ENCODE data around the gene SH2D2A.

SH2D2A gene

DNA sequence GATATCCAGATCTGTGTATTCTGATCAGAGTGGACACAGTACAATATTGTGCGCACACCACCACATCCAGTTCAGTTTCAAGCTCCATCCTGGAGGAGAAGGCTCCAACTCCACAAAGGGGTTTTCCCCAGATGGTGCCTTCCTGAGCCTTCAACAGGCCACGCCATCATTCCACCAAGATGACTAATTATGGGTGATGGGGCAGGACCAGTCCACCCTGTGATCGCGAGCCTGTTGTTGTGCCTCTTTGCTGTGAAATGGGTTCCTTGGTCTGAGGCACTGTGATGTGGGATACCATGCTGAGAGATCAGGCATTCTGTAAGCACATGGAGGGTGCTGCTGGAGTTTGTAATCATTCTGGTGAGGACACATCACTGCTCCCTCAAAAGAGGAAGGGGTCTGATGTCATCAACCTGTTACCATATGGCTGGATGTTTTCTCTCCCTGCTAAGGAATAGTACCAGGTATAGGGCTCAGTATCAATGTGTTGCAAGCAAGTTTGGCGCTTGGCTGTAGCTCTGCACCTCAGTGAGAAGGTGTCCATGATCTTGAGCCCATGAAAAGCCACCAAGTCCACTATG is 6.7 kb upstream of the SH2D2A start:
- TF ChIP-seq GATA3 (IDR thresholded peaks at IDR 0.05; ENCODE audit: low read depth, low read length) (no peak), GATA2 (IDR thresholded peaks at IDR 0.05; ENCODE audit: low read depth, low read length) (no peak)

DNA sequence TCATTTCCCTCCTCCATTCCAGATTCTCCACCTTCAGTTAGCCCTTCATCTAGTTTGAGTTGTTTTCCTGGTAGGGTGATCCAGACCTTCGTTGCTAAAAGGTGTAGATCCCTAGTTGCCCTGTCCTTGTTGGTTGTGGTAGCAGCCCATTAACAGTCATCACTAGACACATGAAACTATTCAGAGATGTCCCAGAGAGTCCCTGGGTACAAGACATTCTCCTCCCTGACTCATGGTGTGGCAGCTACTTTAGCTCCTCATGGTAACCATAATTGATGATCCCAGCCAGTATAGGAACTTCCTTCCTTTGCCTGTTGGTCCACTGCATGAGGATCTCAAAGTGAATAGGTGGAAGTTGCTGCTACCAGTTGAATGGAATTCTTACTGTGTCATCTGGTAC is 6.0 kb upstream of the SH2D2A start:
- TF ChIP-seq GATA2 (IDR thresholded peaks at IDR 0.05; ENCODE audit: low read depth, low read length) (no peak), GATA3 (IDR thresholded peaks at IDR 0.05; ENCODE audit: low read depth, low read length) (no peak)

DNA sequence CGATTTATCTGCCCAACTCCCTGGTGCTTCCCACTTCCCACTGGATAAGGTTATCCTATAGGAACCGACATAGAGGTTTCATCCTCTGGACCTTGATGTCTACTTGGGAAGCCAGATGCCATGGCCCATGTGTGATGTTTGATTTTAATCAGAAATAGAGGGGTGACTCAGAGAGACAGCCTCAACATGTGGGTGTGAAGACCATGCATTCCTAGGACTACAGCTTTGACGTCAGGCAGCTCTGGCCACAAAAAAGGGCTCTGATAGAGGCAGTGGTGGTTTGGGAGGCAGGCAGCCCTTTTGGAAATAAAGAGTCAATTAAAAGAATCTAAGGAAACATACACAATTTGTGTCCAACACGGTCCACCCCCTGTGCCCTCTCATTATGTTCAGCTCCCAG is 5.2 kb upstream of the SH2D2A start:
- TF ChIP-seq GATA2 (IDR thresholded peaks at IDR 0.05; ENCODE audit: low read depth, low read length): no peak
- no peak for TF ChIP-seq GATA3 (IDR thresholded peaks at IDR 0.05; ENCODE audit: low read depth, low read length)

DNA sequence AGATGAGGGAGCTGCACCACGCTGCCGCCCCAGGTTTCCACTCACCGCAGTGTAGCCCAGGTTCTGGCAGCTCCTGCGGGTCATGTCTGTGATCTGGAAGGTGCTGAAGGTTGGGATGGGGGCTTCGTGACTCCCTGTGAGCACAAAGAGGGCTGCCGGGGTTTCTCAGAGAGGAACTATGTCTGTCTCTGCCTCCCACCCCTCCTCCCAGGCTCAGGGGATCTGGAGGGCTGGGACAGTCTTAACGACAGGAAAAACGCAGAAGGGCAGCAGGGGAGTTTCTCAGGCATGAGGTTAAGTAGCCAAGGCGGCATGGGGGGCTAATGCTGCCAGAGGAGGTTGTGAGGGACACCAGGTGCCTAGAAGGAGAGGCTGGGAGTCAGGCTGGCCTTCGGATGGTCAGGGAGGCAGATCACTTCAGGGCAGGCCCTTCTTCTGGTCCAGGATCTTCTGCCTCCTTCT is 656 bp downstream of the SH2D2A start:
- TF ChIP-seq GATA3 (IDR thresholded peaks at IDR 0.05; ENCODE audit: low read depth, low read length): no peak
- TF ChIP-seq GATA2 (IDR thresholded peaks at IDR 0.05; ENCODE audit: low read depth, low read length): no peak

DNA sequence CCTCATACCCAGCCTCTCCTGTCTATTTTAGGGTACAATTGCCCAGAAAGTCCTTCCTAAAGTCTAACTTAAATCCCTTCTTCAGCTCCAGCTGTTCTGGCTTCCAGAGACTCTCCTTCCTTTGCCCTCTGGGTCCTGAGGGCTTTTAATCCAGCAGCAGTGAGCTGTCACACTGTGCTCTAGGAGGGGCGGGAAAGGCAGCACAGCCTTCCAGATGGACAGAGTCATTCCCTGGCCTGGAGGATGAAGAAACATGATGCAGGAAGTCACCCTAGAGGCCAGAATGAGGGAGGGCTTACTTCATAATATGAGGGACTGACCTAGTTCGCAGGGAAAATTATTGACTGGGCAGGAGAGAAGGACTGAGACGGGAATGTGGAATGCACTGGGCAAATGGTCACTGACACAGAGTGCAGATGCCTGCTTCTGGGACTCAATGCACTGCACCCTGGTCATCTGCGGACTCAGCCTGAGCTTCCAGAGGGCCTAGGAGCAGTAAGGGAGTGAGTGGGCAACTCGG is 1.3 kb downstream of the SH2D2A start:
- TF ChIP-seq GATA3 (IDR thresholded peaks at IDR 0.05; ENCODE audit: low read depth, low read length) (no peak), GATA2 (IDR thresholded peaks at IDR 0.05; ENCODE audit: low read depth, low read length) (no peak)

DNA sequence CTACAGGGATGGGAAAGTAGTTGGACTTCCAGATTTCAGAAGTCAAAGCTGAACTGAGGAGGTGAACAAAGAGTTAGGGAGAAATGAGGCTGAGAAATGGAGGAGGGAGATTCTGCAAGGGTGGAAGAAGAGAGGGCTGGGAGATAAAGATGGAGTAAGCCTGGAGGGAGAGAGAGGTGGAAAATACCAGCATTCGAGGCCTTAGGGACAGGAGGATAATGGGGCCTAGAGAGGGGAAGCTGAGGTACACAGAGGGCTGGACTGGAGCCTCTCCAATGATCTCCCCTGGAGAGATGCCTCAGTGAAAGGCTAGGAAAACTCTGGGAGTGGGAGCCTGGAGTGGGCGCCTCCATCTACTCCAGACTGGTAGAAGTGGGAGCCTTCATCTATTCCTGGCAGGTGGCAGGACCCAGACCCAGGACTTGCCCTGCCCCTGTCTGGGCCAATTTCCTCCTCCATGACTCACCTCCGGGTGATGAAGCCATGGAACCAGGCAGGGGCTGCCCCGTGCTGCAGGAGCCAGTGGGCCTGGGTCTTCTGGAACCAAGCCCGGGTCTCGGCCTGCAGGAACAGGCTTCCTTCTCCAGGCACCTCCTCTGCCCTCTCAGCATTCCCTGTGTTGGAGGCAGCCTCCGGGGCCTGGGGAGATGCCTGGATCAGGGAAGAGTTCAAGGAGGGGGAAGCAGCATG is 1.9 kb downstream of the SH2D2A start:
- TF ChIP-seq GATA3 (IDR thresholded peaks at IDR 0.05; ENCODE audit: low read depth, low read length): no peak
- no peak for TF ChIP-seq GATA2 (IDR thresholded peaks at IDR 0.05; ENCODE audit: low read depth, low read length)

DNA sequence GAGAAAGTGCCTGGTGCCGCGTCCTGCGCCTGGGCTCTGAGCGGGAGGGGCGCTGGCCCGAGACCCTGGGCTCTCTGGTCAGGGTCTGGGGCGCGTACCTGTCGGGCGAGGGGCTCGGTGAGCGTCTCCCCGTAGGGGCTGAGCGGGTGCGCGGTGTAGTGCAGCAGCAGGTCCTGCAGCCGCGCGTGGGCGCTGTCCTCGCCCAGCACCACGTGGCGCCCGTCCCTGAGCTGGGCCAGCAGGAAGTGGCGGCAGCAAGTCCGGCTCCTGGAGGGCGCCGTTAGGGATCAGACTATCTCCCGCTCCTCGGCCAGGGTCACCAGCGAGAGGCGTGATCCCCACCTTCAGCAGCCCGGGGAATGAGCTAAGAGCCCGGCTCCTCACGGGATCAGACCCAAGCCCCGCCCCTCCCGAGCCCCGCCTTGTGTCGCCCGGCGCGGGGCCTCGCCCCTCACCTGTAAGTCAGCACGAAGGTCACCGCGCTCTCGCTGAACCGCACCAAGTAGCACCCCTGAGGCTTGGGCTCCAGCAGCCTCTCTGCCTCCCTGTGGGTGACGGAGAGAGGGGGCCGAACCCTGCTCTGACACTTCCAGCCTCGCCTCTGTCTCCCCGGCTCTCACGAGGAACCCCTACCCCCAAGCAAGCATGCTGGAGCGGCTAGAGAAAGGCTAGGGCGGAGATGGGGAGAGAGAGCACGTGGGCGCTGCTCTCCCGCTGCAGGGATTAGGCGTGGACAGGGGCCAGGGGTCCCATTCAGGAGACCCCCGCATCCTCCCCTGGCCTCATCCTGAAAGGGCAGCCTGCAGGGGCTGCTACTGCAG is 2.7 kb downstream of the SH2D2A start:
- TF ChIP-seq GATA3 (IDR thresholded peaks at IDR 0.05; ENCODE audit: low read depth, low read length): no peak
- no peak for TF ChIP-seq GATA2 (IDR thresholded peaks at IDR 0.05; ENCODE audit: low read depth, low read length)

DNA sequence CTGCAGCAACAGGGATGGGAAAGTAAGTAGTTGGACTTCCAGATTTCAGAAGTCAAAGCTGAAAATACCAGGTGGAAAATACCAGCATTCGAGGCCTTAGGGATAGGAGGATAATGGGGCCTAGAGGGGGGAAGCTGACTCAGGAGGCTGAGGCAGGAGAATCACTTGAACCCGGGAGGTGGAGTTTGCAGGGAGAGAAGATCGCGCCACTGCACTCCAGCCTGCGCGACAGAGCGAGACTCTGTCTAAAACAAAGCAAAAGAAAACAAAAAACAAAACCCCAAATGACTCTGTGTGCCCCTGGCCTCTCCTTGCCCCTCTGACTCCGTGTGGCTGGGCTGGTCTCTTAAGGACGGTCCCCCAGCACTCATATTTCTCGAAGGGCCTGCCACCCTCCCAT is 3.4 kb downstream of the SH2D2A start:
- TF ChIP-seq GATA2 (IDR thresholded peaks at IDR 0.05; ENCODE audit: low read depth, low read length) (no peak), GATA3 (IDR thresholded peaks at IDR 0.05; ENCODE audit: low read depth, low read length) (no peak)

DNA sequence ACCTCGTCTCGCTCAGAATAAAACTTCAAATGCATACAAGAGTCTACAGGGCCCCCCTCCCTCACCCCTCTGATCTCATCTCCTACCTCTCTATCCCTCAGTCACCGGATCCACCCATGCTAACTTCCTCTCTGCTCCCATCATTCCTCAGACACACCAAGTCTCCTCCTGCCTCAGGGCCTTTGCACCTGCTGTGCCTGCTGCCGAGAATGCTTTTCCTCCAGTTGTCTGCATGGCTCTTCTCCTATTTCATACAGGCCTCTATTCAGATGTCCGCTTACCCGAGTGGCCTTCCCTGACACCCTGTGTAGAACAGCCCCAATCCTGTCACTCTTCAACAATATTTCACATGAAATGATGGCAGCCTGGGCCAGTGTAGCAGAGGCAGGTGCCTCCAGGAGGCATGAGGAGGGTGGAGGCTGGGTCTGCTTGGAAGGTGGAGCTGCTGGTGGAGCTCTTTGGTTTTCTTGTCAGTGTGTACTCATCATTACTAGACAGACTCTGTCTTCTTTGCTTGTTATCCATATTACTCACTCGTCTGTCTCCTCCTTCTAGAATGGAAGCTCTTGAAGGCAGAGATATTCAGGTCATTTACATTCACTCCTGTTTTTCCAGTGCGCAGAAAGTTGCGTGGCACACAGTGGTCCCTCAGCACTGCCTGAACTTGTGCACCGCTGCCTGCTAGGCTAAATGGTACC is 4.2 kb downstream of the SH2D2A start:
- no peak for TF ChIP-seq GATA3 (IDR thresholded peaks at IDR 0.05; ENCODE audit: low read depth, low read length)
- no peak for TF ChIP-seq GATA2 (IDR thresholded peaks at IDR 0.05; ENCODE audit: low read depth, low read length)

DNA sequence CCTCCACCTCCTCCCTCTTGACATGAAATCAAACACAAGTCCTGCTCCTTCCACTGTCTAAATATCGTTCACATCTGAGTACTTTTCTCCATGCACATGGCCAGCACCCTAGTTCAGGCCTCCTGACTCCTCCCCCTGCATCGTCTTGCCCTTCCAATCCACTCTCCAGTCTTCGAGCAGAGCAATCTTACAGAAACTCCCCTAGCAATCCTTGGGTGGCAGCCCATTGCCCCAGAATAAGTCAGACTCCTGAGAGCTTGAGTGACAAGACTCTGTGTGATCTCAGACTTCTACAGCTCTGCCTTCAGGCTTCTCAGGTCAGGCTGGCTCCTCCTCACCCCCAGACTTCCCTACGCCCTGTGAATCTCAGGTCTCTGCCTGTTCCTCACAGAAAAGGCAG is 5.5 kb downstream of the SH2D2A start:
- TF ChIP-seq GATA3 (IDR thresholded peaks at IDR 0.05; ENCODE audit: low read depth, low read length): no peak
- no peak for TF ChIP-seq GATA2 (IDR thresholded peaks at IDR 0.05; ENCODE audit: low read depth, low read length)

DNA sequence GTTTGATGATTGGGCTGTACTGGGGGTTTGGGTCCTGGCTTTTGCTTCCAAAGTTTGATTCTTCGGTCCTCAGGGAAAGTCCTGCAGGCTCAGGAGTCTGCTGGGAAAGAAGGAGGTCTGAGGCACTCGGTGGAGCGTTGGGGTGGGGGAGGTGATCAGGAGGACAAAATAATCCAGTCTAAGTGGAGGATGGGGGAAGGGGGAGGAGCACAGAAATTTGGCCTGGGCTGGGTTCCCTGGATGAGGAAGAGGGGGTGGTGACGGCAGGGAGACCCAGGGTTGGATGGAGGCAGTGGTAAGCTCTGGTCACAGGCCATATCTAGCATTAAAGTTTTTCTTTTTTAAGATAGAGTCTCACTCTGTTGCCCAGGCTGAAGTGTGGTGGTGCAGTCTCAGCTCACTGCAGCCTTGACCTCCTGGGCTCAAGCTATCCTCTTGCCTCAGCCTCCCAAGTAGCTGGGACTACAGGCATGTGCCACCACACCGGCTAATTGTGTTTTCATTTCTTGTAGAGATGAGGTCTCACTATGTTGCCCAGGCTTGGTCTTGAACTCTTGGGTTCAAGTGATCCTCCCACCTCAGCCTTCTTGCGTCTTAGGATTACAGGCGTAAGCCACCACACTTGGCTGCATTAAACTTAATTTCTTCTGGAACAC is 6.8 kb downstream of the SH2D2A start:
- no peak for TF ChIP-seq GATA3 (IDR thresholded peaks at IDR 0.05; ENCODE audit: low read depth, low read length)
- no peak for TF ChIP-seq GATA2 (IDR thresholded peaks at IDR 0.05; ENCODE audit: low read depth, low read length)

DNA sequence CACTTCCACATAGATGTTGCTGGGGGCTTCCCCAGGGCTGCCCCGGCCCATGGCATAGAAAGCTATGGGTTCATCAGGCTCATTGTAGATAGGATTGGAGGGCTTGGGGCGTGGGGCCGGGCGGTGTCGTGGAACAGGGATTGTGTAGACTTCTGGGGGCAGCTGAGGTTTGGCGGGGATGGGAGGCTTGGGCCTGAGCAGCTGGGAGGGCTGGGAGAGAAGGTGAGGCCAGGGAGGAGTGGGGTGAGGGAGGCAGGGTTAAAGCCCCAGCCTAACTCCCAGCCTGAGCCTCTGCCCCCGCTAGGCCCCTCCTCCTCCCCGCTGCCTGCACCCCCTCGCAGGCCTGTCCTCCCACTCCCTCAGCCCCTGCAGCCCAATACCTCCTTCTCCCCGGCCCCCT is 7.4 kb downstream of the SH2D2A start:
- no peak for TF ChIP-seq GATA3 (IDR thresholded peaks at IDR 0.05; ENCODE audit: low read depth, low read length)
- TF ChIP-seq GATA2 (IDR thresholded peaks at IDR 0.05; ENCODE audit: low read depth, low read length): no peak

DNA sequence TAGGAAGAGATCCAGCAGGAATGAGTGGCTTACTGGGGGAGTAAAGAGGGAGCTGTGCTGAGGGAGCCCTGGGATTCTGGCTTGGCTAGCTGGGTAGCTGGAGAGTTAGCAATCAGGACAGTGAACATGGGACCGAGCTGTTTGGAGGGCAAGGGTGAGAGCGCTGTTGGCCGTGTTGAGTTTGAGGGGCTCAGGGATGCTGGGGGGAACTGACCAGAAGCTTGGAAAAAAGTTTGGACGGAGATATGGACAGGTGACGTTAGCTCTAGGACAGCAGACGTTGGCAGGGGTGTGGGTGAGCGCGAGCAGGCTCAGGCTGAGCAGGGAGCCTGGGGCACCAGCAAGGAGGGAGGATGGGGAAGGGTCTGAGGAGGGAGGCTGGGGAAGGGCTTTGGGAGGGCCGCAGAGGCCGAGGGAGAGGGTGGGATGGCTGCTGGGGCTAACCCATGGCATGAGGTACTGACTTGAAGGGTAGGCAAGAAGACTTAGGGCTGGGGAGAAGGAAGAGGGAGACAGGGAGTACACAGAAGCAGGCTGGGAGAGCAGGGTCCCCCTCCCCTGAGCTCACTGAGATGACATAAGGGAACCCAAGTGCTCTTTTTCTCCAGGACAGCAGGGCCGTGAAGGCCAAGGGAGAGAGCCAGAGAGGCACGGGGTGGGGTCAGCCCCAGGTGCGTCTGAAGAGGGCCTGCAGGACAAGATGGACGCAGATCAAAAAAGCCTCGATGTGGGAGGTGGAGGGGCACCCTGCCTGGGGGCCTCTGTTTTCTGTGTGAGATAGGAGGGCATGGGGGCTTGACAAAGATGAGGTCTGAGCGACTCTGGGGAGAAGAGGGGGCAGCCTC is 8.2 kb downstream of the SH2D2A start:
- TF ChIP-seq GATA3 (IDR thresholded peaks at IDR 0.05; ENCODE audit: low read depth, low read length): no peak
- no peak for TF ChIP-seq GATA2 (IDR thresholded peaks at IDR 0.05; ENCODE audit: low read depth, low read length)
